22Rv1 (cell line): ENCODE results near the gene ZNF229.
"Not testable (repeated sequence)": the region's sequence is repeated elsewhere in the genome, so short reads cannot be mapped to it uniquely, and the experiment has no call there.

ENCODE experiments used
- H3K27ac ChIP-seq: fragments of 450-650 bp; 2 replicates; pipeline ENCODE4 v1.5.1; 2017
- ZFX ChIP-seq: fragments of 450-650 bp; IDR thresholded peaks from 2 replicates; pipeline ENCODE4 v1.6.1; 2017; ENCODE audit warnings: antibody characterized with exemption, borderline replicate concordance
- TF ChIP-seq, protein P1 (sequence below): fragments of 450-650 bp; IDR thresholded peaks from 2 replicates; pipeline ENCODE4 v1.5.1; 2017; ENCODE audit warnings: mild to moderate bottlenecking

Gene ZNF229

DNA sequence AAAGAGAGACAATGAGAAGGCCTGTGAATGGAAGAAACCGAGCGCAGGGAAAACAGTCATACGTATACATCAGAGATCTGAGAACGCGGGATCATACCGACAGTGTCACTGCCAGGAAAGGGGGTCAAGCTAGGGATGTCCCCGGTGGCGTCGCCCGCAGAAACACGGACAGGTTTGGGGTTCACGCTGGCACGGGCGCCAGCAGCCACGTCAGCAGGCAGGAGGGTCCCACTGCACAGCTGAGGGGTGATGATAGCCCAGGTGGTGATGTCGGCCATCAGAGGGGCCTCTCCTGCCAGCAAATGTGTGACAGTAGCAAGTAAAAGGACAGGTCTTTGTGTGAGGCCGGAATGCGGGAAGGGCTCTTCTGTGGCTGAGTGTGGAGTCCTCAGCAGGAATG lies 3.4 kb upstream of the ZNF229 start:
- TF ChIP-seq, protein P1, sequence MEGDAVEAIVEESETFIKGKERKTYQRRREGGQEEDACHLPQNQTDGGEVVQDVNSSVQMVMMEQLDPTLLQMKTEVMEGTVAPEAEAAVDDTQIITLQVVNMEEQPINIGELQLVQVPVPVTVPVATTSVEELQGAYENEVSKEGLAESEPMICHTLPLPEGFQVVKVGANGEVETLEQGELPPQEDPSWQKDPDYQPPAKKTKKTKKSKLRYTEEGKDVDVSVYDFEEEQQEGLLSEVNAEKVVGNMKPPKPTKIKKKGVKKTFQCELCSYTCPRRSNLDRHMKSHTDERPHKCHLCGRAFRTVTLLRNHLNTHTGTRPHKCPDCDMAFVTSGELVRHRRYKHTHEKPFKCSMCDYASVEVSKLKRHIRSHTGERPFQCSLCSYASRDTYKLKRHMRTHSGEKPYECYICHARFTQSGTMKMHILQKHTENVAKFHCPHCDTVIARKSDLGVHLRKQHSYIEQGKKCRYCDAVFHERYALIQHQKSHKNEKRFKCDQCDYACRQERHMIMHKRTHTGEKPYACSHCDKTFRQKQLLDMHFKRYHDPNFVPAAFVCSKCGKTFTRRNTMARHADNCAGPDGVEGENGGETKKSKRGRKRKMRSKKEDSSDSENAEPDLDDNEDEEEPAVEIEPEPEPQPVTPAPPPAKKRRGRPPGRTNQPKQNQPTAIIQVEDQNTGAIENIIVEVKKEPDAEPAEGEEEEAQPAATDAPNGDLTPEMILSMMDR, result no peak
- no peak for TF ChIP-seq ZFX
- no peak overlapping the region for H3K27ac ChIP-seq

DNA sequence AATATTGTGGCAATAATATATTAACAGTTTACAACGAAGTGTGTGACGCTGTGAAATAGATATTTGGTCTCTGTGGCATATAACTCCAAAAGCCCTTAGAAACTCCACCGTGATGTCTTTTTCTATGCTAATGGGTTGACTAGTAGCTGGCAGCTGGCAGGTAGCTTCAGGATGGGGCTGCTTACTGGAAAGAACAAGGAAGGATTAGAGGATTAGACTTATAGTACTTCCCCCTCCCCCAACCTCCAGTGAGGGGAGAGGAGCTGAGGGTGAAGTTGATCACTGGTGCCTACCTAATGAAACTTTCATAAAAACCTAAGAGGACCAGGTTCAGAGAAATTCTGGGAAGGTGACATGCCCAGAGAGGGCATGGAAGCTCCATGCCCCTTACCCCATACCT lies 9.8 kb downstream of the ZNF229 start:
- TF ChIP-seq ZFX, result no peak
- TF ChIP-seq, protein P1, result no peak
- no peak overlapping the region for H3K27ac ChIP-seq

DNA sequence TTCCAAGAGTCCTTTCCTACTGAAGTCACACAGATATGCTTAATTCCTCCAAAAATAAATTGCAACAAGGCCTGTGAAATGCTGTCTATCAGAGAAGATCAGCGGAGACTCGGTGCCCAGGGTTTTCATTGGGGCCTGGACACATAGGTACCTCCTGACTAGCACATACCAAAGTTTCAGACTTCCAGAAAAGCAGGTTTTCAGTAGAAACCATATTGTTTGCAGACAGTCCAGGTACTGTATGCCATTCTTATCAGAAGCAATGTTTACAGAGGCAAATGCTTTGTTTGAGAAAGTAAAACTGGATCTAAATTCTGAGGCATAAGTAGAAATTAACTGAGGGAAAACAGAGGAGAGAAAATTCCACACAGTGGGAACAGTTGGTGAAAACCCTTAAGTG lies 12.8 kb downstream of the ZNF229 start:
- no peak overlapping the region for H3K27ac ChIP-seq
- TF ChIP-seq, protein P1, result no peak
- no peak for TF ChIP-seq ZFX

DNA sequence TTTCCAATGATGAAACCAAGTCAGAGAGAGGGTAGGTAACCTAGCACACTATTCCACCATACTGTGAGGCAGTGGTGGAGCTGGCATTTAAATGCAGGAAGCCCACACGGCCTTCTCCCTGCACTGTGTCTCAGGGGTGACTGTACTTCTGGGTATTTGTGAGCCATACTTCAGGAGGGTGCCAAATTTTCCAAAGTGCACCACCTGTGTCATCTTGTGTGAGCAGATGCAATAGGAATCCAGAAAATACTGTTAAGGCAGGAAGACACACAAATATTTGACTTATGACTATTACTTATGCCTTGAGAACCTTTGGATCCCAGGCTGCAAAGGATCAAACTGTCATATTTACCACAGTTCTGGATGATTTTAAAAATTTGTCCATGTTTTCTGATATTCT lies 17.3 kb downstream of the ZNF229 start:
- TF ChIP-seq ZFX, result no peak
- TF ChIP-seq, protein P1, result no peak
- H3K27ac ChIP-seq, result no peak overlapping the region

DNA sequence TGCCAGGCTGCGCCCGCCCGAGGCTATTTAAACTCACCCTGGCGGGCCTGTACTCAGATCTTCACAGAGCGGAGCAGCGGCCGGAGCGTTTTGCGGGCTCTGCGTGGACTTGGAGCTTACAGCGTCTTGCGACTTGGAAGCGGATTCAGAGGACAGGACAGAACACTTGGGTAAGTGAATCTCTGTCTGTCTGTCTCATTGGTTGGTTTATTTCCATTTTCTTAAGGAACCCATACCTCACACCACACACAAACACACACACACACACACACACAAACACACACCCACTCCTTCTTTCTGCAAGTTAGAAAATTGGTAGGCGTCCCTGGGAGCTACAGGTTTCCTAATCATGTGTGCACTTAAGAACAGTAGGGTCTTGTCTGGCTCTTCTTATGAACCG lies 32.7 kb downstream of the ZNF229 start:
- H3K27ac ChIP-seq, result not testable (repeated sequence)

DNA sequence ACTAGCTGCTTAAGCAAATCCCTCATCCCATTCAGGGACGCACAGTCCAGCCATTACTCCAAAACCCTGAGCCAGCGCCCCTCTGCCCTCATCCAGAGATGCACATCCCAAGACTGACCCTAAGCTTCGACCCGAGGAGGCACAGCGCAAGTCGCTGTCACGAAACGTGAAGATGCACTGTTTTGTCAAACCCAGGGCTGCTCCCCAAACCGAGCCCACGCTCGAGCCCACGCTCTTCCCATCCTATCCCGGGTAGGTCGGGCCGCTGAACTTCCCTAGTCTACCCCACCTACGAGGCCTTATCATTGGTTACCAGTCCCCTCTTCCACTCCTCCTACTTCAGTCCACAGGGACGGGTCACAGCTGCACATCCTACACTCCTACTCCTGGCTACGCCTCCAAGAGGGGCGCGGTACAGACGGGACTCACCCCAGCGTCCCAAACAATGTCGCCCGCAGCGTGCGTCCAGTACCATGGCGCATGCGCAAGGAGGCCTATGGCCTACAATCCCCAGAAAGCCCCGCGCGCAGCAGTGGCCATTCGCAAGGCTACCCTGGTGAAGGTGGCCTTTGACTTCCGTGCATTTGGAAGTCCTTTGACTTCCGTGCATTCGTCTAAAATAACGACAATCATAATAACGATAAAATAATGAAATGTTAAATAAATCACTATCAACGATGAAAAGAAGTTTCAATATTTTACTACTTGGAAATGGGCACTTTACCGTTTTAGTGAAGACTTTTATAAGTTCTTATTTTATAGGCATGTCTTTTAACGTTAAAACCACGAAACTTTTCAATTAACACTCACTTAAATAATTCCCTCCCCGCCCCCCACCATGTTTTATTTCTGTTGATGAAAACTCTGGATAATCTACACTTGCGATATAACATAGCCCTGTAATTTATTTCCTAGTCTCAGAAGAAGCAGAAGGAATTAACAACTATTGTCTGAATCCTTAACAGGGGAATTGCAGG lies 46.8 kb downstream of the ZNF229 start, which contains the start of gene ZNF285:
ZNF285 (minus strand) TSS at position 470 of the 977 bp plus-strand sequence. CDS start 4,395 bp downstream, outside the sequence.
- no peak for TF ChIP-seq ZFX
- TF ChIP-seq, protein P1, result no peak
- H3K27ac ChIP-seq, result peak within 1 kb of the TSS; percentile 33

DNA sequence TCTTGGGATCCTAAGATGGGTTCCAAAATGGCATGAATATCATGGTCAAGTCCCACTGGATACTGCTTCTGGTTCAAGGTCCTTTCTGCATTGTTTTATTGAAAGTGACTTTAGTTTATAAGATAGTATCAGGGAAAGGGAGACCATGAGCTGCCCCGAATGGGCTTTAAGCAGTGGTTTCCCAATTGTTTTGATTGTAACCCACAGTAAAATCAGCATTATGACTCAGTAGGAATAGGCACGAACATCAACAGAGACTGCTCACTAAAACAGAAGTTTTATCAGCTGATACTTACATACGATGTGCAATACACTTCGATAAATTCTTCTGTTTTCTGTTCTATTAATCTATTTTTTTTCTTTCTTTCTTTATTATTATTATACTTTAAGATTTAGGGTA lies 59.0 kb downstream of the ZNF229 start:
- not testable (repeated sequence) for H3K27ac ChIP-seq
